K562 (cell line): ENCODE data around the gene KDM2A. TPM values are rescaled to one million over a fixed set of nuclear protein-coding genes. Genes with fewer than 3 reads are reported as not detected.

Source experiments
- ATAC-seq: fragments of 200-7000 bp; cut with Tn5 transposase; 3 replicates; pipeline ENCODE4 v1.9.1; 2020; ENCODE audit warnings: moderate library complexity
- BruUV-seq: library from RNA; stranded (reverse); fragments of 400-500 nt; replicated peaks from 2 replicates; lab custom pipeline; 2021; lab: Mats Ljungman, UMichigan
- CTCF ChIA-PET: fragments of 300-600 bp; formaldehyde crosslinking; extraction: SDS; loops from one replicate; lab custom pipeline; 2021; ENCODE audit warnings: low intra/inter-chr PET ratio; lab: Yijun Ruan, JAX
- POLR2A ChIA-PET: fragments of 300-600, 350-650 bp; sonication (Branson Sonifier 250); formaldehyde crosslinking; extraction: SDS; loops from one replicate; lab custom pipeline; 2021; ENCODE audit warnings: antibody characterized with exemption, inconsistent platforms; lab: Yijun Ruan, JAX
- DNase-seq, 4 experiments: peaks; one replicate each; pipeline versions ENCODE4 v3.0.0 to v3.0.0-alpha.2; 2011 to 2018; ENCODE audit warnings: low spot score in 3 of 4, mixed read lengths in 3 of 4; ENCODE audit errors: extremely low read depth in 1 of 4
- FAIRE-seq: peaks from 2 replicates; lab custom pipeline; 2011; peaks lifted over from hg19 to GRCh38; lab: Jason Lieb, UNC
- H2AFZ ChIP-seq: 2 replicates; pipeline ENCODE4 v1.6.0; 2011; ENCODE audit warnings: low read depth, low read length, control low read depth, inconsistent platforms
- H3K27ac ChIP-seq: fragments of 200-600 bp; 3 replicates; pipeline ENCODE4 v1.8.0; 2011; ENCODE audit warnings: low read depth, mild to moderate bottlenecking, control low read depth, inconsistent platforms, low read length, moderate library complexity, mixed read lengths; ENCODE audit errors: extremely low read depth
- H3K27me3 ChIP-seq, 2 experiments: fragments of 300-600 bp in 1 of 2; 2 replicates in 1 of 2; 3 replicates in 1 of 2; pipeline versions ENCODE4 v1.6.0 to v1.8.0; 2011; ENCODE audit warnings: inconsistent platforms in 2 of 2, low read length in 2 of 2, mild to moderate bottlenecking in 1 of 2, mixed read lengths in 1 of 2, moderate library complexity in 1 of 2; ENCODE audit not compliant: control insufficient read depth in 2 of 2, insufficient read depth in 2 of 2
- H3K36me3 ChIP-seq: fragments of 300-600 bp; 3 replicates; pipeline ENCODE4 v1.8.0; 2011; ENCODE audit warnings: mild to moderate bottlenecking, low read length, inconsistent platforms; ENCODE audit not compliant: control insufficient read depth, insufficient read depth
- H3K4me1 ChIP-seq, 2 experiments: fragments of 200-600 bp in 1 of 2; replicated peaks in 1 of 2; 2 replicates in 1 of 2; 3 replicates in 1 of 2; pipeline versions ENCODE4 v1.5.1 to v1.8.0; 2011; ENCODE audit warnings: inconsistent platforms in 2 of 2, low read length in 2 of 2, mild to moderate bottlenecking in 1 of 2, mixed read lengths in 1 of 2, moderate library complexity in 1 of 2; ENCODE audit not compliant: control insufficient read depth in 2 of 2, insufficient read depth in 2 of 2
- H3K4me2 ChIP-seq: 2 replicates; pipeline ENCODE4 v1.6.1; 2011; ENCODE audit warnings: low read length, control low read depth, inconsistent platforms, mixed read lengths; ENCODE audit not compliant: insufficient read depth
- H3K4me3 ChIP-seq: fragments of 200-600 bp; sonication (generic), shearing (Covaris generic); 2 replicates; pipeline ENCODE4 v1.5.1; 2016; ENCODE audit warnings: control low read depth, inconsistent platforms
- H3K79me2 ChIP-seq: fragments of 200-600 bp; 3 replicates; pipeline ENCODE4 v1.8.0; 2011; ENCODE audit warnings: low read length, inconsistent platforms; ENCODE audit not compliant: control insufficient read depth, insufficient read depth
- H3K9ac ChIP-seq, 2 experiments: 2 replicates each; pipeline versions ENCODE4 v1.6.0 to v1.6.1; 2011; ENCODE audit warnings: low read depth in 2 of 2, low read length in 2 of 2, control low read depth in 1 of 2, inconsistent platforms in 1 of 2, mild to moderate bottlenecking in 1 of 2, mixed read lengths in 1 of 2; ENCODE audit not compliant: insufficient read depth in 1 of 2
- H3K9me1 ChIP-seq: one replicate; pipeline ENCODE4 v1.6.0; 2011; ENCODE audit warnings: inconsistent platforms, mild to moderate bottlenecking, low read length, moderate library complexity; ENCODE audit not compliant: control insufficient read depth, insufficient read depth
- H3K9me3 ChIP-seq: replicated peaks from 2 replicates; pipeline ENCODE4 v1.5.1; 2011; ENCODE audit warnings: low read depth, low read length, inconsistent platforms; ENCODE audit not compliant: control insufficient read depth, insufficient read depth
- H4K20me1 ChIP-seq: replicated peaks from 2 replicates; pipeline ENCODE4 v1.6.1; 2011; ENCODE audit warnings: low read length, inconsistent platforms, mixed read lengths; ENCODE audit not compliant: control insufficient read depth, insufficient read depth
- BDP1 ChIP-seq: IDR thresholded peaks from 3 replicates; pipeline ENCODE4 v1.6.1; 2011; ENCODE audit not compliant: insufficient read length, insufficient read depth
- CEBPG ChIP-seq, 3 experiments: fragments of 200-800 bp in 1 of 3; sonication (Bioruptor generic) in 1 of 3; sonication (generic) in 1 of 3; formaldehyde crosslinking in 1 of 3; IDR thresholded peaks in 2 of 3; conservative IDR thresholded peaks in 1 of 3; 2 replicates each; pipeline versions ENCODE4 v1.6.1 to v1.8.0; 2016 to 2022; ENCODE audit warnings: missing compliant biosample characterization in 2 of 3, missing genetic modification characterization in 2 of 3, mild to moderate bottlenecking in 1 of 3, missing genetic modification reagents in 1 of 3
- ELF2 ChIP-seq: fragments of 250-450 bp; sonication (Bioruptor Pico); IDR thresholded peaks from 2 replicates; pipeline ENCODE4 v1.5.0; 2021; ENCODE audit warnings: mild to moderate bottlenecking
- GTF2A2 ChIP-seq: IDR thresholded peaks from 2 replicates; pipeline ENCODE4 v1.6.1; 2016; ENCODE audit warnings: mild to moderate bottlenecking, missing genetic modification characterization, missing compliant biosample characterization
- GTF2E2 ChIP-seq: fragments of 200-800 bp; sonication (Bioruptor generic); IDR thresholded peaks from 2 replicates; pipeline ENCODE4 v1.6.1; 2016; ENCODE audit warnings: missing genetic modification characterization, missing compliant biosample characterization
- HEY1 ChIP-seq: fragments of 250-450 bp; sonication (Bioruptor Pico); IDR thresholded peaks from 2 replicates; pipeline ENCODE4 v1.5.0; 2020; ENCODE audit warnings: mild to moderate bottlenecking, moderate library complexity, borderline replicate concordance
- LCOR ChIP-seq: sonication (generic); formaldehyde crosslinking; IDR thresholded peaks from 2 replicates; pipeline ENCODE4 v1.8.0; 2022; ENCODE audit warnings: mild to moderate bottlenecking, missing genetic modification reagents
- MAFF ChIP-seq: IDR thresholded peaks from 2 replicates; pipeline ENCODE4 v1.6.1; 2012; ENCODE audit warnings: low read length, improper control_type of control experiment
- PCBP2 ChIP-seq: fragments of 200-400 bp; formaldehyde crosslinking; IDR thresholded peaks from 2 replicates; pipeline ENCODE4 v1.6.1; 2018; ENCODE audit warnings: low read length, low read depth, mild to moderate bottlenecking, moderate library complexity; ENCODE audit not compliant: poor library complexity, severe bottlenecking
- PHB2 ChIP-seq: fragments of 450-650 bp; IDR thresholded peaks from 2 replicates; pipeline ENCODE4 v1.6.1; 2017; ENCODE audit warnings: low read depth
- RBFOX2 ChIP-seq: fragments of 200-400 bp; formaldehyde crosslinking; IDR thresholded peaks from 2 replicates; pipeline ENCODE4 v1.6.1; 2017; ENCODE audit warnings: low read depth, mild to moderate bottlenecking, low read length, moderate library complexity
- SNRNP70 ChIP-seq: fragments of 200-400 bp; formaldehyde crosslinking; optimal IDR thresholded peaks from 2 replicates; pipeline ENCODE3; 2017; ENCODE audit warnings: low read depth, low read length
- ZFX ChIP-seq: sonication (generic); formaldehyde crosslinking; IDR thresholded peaks from 2 replicates; pipeline ENCODE4 v1.8.0; 2022; ENCODE audit warnings: mild to moderate bottlenecking, missing genetic modification reagents, moderate library complexity
- ZNF217 ChIP-seq: sonication (generic); formaldehyde crosslinking; IDR thresholded peaks from 2 replicates; pipeline ENCODE4 v1.8.0; 2022; ENCODE audit warnings: mild to moderate bottlenecking, missing genetic modification reagents
- ZNF41 ChIP-seq: fragments of 250-450 bp; sonication (Bioruptor Pico); conservative IDR thresholded peaks from 2 replicates; pipeline ENCODE4 v1.4.0; 2020; ENCODE audit warnings: mild to moderate bottlenecking
- ZNF586 ChIP-seq: fragments of 450-650 bp; formaldehyde crosslinking; conservative IDR thresholded peaks from 2 replicates; pipeline ENCODE4 v1.4.0; 2020; ENCODE audit warnings: mild to moderate bottlenecking, moderate library complexity
- WGBS: fragments of 100-300 bp; shearing (Covaris generic); methylation state at CpG from one replicate; pipeline ENCODE4 v1.1.6; 2016; ENCODE audit warnings: low coverage, mixed read lengths; ENCODE audit not compliant: insufficient coverage; ENCODE audit errors: missing lambda C conversion rate; 5-methylcytosine and 5-hydroxymethylcytosine counted together
- in situ Hi-C: fragments of 300-500 bp; cut with MboI; formaldehyde crosslinking; loops from 4 replicates; pipeline ENCODE4 v1.15.0; 2018; ENCODE audit warnings: inconsistent platforms, mixed read lengths
- intact Hi-C: fragments of 100-400 bp; cut with micrococcal nuclease; formaldehyde crosslinking; loops from 2 replicates; pipeline ENCODE4 v1.14.2; 2022
- polyA plus RNA-seq, 8 experiments: library from polyadenylated mRNA; depleted of rRNA in 4 of 8; stranded (reverse) in 5 of 8; unstranded in 3 of 8; fragments of >200 nt; fragmentation: Nextera tagmentation in 2 of 8; fragmentation: Illumina TruSeq in 1 of 8; extraction: Ambion mirVana in 2 of 8; extraction: Trizol in 1 of 8; gene quantifications; 2 replicates each; pipeline versions ENCODE4 v1.2.1 to v1.2.3, GENCODE V29; 2011 to 2014; ENCODE audit warnings: inconsistent platforms in 1 of 8, missing spikeins in 1 of 8
- total RNA-seq, 7 experiments: library from RNA; depleted of rRNA in 6 of 7; stranded (reverse); fragments of >200 nt in 6 of 7; fragmentation: Illumina TruSeq in 2 of 7; extraction: Trizol in 2 of 7; gene quantifications; 2 replicates each; pipeline versions ENCODE4 v1.2.1 to v1.2.3, GENCODE V29; 2011 to 2021; ENCODE audit warnings: low replicate concordance in 1 of 7
- TF ChIP-seq, protein P1 (sequence below): fragments of 450-650 bp; formaldehyde crosslinking; IDR thresholded peaks from 2 replicates; pipeline ENCODE4 v1.4.0; 2020; ENCODE audit warnings: mild to moderate bottlenecking, mixed read lengths
- TF ChIP-seq, protein P2 (sequence below): fragments of 250-450 bp; sonication (Bioruptor Pico); IDR thresholded peaks from 2 replicates; pipeline ENCODE4 v1.8.0; 2022; ENCODE audit warnings: inconsistent platforms
- TF ChIP-seq, protein P3 (sequence below): fragments of 450-650 bp; IDR thresholded peaks from 2 replicates; pipeline ENCODE4 v1.6.1; 2016; ENCODE audit warnings: low read depth, mild to moderate bottlenecking, moderate library complexity

KDM2A gene
- total and polyA plus RNA-seq, 9 of the 15 experiments (the other 6 are each of a cell fraction or from before 2014, with no cell fraction given): 5.0 to 39.3 (median 21.3) TPM

DNA sequence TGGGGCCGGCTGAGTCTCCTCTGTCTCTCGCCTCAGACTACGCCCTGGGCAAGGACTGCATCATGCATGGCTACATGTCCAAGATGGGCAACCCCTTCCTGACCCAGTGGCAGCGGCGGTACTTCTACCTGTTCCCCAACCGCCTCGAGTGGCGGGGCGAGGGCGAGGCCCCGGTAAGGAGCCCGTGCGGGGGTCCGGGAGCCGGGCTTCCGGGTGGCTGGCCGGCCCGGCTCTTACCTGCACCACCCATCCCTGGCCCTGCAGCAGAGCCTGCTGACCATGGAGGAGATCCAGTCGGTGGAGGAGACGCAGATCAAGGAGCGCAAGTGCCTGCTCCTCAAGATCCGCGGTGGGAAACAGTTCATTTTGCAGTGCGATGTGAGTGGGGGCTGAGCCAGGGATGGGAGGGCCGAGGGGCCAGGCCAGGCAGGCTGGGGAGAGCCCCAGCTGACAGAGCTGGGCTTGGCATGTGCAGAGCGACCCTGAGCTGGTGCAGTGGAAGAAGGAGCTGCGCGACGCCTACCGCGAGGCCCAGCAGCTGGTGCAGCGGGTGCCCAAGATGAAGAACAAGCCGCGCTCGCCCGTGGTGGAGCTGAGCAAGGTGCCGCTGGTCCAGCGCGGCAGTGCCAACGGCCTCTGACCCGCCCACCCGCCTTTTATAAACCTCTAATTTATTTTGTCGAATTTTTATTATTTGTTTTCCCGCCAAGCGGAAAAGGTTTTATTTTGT lies 165.9 kb downstream of the KDM2A start:
- CTCF ChIA-PET: no interaction called here
- TF ChIP-seq PHB2 (no peak), LCOR (CRISPR knock-in tag) (no peak), BDP1 (no peak), GTF2A2 (tag) (no peak), ZNF586 (no peak), ZNF217 (CRISPR knock-in tag) (no peak), RBFOX2 (0 out of 2 replicates have a peak, but pooled peaks have one; percentile 1), HEY1 (CRISPR knock-in tag) (no peak), PCBP2 (no peak), ELF2 (CRISPR knock-in tag) (no peak), SNRNP70 (no peak), CEBPG (CRISPR knock-in tag; IDR thresholded peaks at IDR 0.05) (no peak), CEBPG (tag; conservative IDR thresholded peaks at IDR 0.05 in 1 of 2, IDR thresholded peaks at IDR 0.05 in 1 of 2) (no peak), ZNF41 (CRISPR knock-in tag) (no peak), ZFX (0 out of 2 replicates have a peak, but pooled peaks have one; percentile 15), MAFF (no peak), GTF2E2 (tag) (no peak)
- TF ChIP-seq, protein P1, sequence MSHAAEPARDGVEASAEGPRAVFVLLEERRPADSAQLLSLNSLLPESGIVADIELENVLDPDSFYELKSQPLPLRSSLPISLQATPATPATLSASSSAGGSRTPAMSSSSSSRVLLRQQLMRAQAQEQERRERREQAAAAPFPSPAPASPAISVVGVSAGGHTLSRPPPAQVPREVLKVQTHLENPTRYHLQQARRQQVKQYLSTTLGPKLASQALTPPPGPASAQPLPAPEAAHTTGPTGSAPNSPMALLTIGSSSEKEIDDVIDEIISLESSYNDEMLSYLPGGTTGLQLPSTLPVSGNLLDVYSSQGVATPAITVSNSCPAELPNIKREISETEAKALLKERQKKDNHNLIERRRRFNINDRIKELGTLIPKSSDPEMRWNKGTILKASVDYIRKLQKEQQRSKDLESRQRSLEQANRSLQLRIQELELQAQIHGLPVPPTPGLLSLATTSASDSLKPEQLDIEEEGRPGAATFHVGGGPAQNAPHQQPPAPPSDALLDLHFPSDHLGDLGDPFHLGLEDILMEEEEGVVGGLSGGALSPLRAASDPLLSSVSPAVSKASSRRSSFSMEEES: no peak
- TF ChIP-seq, protein P2, sequence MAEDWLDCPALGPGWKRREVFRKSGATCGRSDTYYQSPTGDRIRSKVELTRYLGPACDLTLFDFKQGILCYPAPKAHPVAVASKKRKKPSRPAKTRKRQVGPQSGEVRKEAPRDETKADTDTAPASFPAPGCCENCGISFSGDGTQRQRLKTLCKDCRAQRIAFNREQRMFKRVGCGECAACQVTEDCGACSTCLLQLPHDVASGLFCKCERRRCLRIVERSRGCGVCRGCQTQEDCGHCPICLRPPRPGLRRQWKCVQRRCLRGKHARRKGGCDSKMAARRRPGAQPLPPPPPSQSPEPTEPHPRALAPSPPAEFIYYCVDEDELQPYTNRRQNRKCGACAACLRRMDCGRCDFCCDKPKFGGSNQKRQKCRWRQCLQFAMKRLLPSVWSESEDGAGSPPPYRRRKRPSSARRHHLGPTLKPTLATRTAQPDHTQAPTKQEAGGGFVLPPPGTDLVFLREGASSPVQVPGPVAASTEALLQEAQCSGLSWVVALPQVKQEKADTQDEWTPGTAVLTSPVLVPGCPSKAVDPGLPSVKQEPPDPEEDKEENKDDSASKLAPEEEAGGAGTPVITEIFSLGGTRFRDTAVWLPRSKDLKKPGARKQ (CRISPR knock-in tag): no peak
- TF ChIP-seq, protein P3, sequence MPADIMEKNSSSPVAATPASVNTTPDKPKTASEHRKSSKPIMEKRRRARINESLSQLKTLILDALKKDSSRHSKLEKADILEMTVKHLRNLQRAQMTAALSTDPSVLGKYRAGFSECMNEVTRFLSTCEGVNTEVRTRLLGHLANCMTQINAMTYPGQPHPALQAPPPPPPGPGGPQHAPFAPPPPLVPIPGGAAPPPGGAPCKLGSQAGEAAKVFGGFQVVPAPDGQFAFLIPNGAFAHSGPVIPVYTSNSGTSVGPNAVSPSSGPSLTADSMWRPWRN: no peak

More for the DNA sequence above, 165.9 kb downstream of the KDM2A start:
- Histone ChIP-seq H3K4me3 (no peak overlapping the region), H3K4me1 (peaks cover 15 to 64% of the 10 kb centered on the region in 2 experiments), H3K27me3 (no peaks in the 10 kb centered on the region), H3K36me3 (peaks cover 78% of the 10 kb centered on the region; the same call in 2 of the 3 replicates), H3K4me2 (no peak overlapping the region), H3K27ac (no peak overlapping the region), H3K9ac (no peak overlapping the region), H4K20me1 (no peaks in the 10 kb centered on the region), H2AFZ (no peak overlapping the region), H3K9me1 (no peaks in the 10 kb centered on the region), H3K79me2 (peaks cover 7% of the 10 kb centered on the region), H3K9me3 (no peaks in the 10 kb centered on the region)
- 87% methylated on average over 42 of the region's 45 CpGs for WGBS
- BruUV-seq: no TSS peak
- FAIRE-seq (no peak), ATAC-seq (no peak), DNase-seq (no peak)
- intact Hi-C loops: no loop called here
- in situ Hi-C loops: no loop called here
- POLR2A ChIA-PET: interaction anchor here (0.5 to 0.7 kb wide), 2 partner anchors 113 to 322 kb away, joined by 3 read pairs; no protein-coding TSS in a partner anchor
